NCI-H510A (cell line): Measurements from ENCODE around the gene PITPNC1.
"Not testable (repeated sequence)": the region's sequence is repeated elsewhere in the genome, so short reads cannot be mapped to it uniquely, and the experiment has no call there.

ENCODE experiments used
- DNase-seq: peaks from one replicate; lab custom pipeline; 2025; lab: John Stamatoyannopoulos, UW

PITPNC1 gene

GRCh38 chr17:67651218-67651579 is 274.1 kb downstream of the PITPNC1 start:
- not testable (repeated sequence) for DNase-seq

GRCh38 chr17:67652433-67652832 is 275.4 kb downstream of the PITPNC1 start:
- DNase-seq = no peak

GRCh38 chr17:67655478-67656148 is 278.5 kb downstream of the PITPNC1 start:
- no peak for DNase-seq

- DNase-seq = no peak
Observed at GRCh38 chr17:67656494-67657203, 279.6 kb downstream of the PITPNC1 start.

GRCh38 chr17:67657596-67657995 is 280.5 kb downstream of the PITPNC1 start:
- no peak for DNase-seq

GRCh38 chr17:67658265-67658664 is 281.2 kb downstream of the PITPNC1 start:
- no peak for DNase-seq

GRCh38 chr17:67659028-67659427 is 281.9 kb downstream of the PITPNC1 start:
- no peak for DNase-seq

GRCh38 chr17:67662712-67663111 is 285.6 kb downstream of the PITPNC1 start:
- DNase-seq = no peak

GRCh38 chr17:67663457-67663856 is 286.4 kb downstream of the PITPNC1 start:
- DNase-seq = no peak

GRCh38 chr17:67666028-67666427 is 288.9 kb downstream of the PITPNC1 start:
- DNase-seq = no peak

- DNase-seq = no peak
Observed at GRCh38 chr17:67666710-67667109, 289.6 kb downstream of the PITPNC1 start.

GRCh38 chr17:67671493-67671892 is 294.4 kb downstream of the PITPNC1 start:
- peak; percentile 38 for DNase-seq

- peak; percentile 78 for DNase-seq
Observed at GRCh38 chr17:67672592-67673335, 295.7 kb downstream of the PITPNC1 start.

GRCh38 chr17:67675481-67675880 is 298.4 kb downstream of the PITPNC1 start:
- DNase-seq = no peak

GRCh38 chr17:67676305-67676704 is 299.2 kb downstream of the PITPNC1 start:
- no peak for DNase-seq

GRCh38 chr17:67678414-67678813 is 301.3 kb downstream of the PITPNC1 start:
- DNase-seq = no peak

- DNase-seq = no peak
Observed at GRCh38 chr17:67679225-67679624, 302.1 kb downstream of the PITPNC1 start.

- no peak for DNase-seq
Observed at GRCh38 chr17:67679721-67680120, 302.6 kb downstream of the PITPNC1 start.

- DNase-seq = no peak
Observed at GRCh38 chr17:67680445-67681224, 303.6 kb downstream of the PITPNC1 start.

- DNase-seq = no peak
Observed at GRCh38 chr17:67682196-67682595, 305.1 kb downstream of the PITPNC1 start.

- DNase-seq = no peak
Observed at GRCh38 chr17:67685351-67685750, 308.3 kb downstream of the PITPNC1 start.

- no peak for DNase-seq
Observed at GRCh38 chr17:67686241-67686640, 309.2 kb downstream of the PITPNC1 start.
